Measurements from ENCODE around the gene PPIB.

- TF ChIP-seq CTCF (IDR thresholded peaks at IDR 0.05): no peak
- no peak for TF ChIP-seq EP300 (IDR thresholded peaks at IDR 0.05)
Observed at GRCh38 chr15:64163659-64164362, 989 bp upstream of the PPIB start.
